ENCODE results near the gene GRAP2.

The GRAP2 gene

DNA sequence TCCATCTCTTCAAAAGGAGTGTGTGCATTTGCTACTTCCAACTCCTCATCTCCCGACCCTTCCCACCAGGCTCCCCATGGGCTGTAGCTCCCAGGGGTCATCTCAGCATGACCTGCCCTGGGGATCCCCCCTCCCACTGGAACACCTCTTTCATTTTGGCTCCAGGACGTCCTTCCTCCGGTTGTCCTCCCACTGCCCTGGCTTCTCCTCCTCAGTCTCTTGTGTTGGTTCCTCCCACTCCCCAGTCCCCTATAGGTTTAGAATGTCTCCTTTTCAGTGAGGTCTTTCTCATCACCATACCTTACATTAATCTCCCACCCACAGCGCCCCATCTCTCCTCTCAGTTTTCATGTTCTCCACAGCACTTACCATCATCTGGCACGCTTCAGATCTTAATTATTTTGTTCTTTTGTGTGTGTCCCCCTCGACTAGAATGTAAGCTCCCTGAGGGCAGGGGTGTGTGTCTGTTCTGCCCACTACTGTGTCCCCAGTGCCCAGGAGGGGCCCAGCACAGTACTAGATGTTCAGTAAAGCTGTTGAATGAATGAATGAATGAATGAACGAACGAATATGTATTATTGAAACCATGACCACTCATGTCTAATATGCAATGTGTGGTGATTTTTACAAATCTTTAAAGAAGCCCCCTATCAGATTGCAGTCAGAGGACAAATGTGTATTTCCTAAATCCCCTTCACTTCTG is 57.3 kb downstream of the GRAP2 start:
- Histone ChIP-seq H3K9me3 (ENCODE audit: insufficient read depth, low read length) (no peaks in the 10 kb centered on the region), H3K4me3 (ENCODE audit: insufficient read length, low read depth) (no peak overlapping the region), H3K9ac (ENCODE audit: insufficient read length, low read depth) (no peak overlapping the region), H3K4me1 (ENCODE audit: insufficient read depth, insufficient read length) (peaks cover 7% of the 10 kb centered on the region), H3K36me3 (ENCODE audit: insufficient read depth, insufficient read length, low read length) (no peaks in the 10 kb centered on the region), H3K27me3 (ENCODE audit: insufficient read depth, insufficient read length) (no peaks in the 10 kb centered on the region)
- no peak for TF ChIP-seq ZNF274 (IDR thresholded peaks at IDR 0.05; ENCODE audit: low read depth, low read length)
- TF ChIP-seq SUZ12 (IDR thresholded peaks at IDR 0.05; ENCODE audit: extremely low read depth, insufficient read depth, insufficient read length): no peak
- TF ChIP-seq YY1 (IDR thresholded peaks at IDR 0.05; ENCODE audit: insufficient read depth, insufficient read length): no peak
- no peak for DNase-seq (ENCODE audit: low read depth, low spot score)

DNA sequence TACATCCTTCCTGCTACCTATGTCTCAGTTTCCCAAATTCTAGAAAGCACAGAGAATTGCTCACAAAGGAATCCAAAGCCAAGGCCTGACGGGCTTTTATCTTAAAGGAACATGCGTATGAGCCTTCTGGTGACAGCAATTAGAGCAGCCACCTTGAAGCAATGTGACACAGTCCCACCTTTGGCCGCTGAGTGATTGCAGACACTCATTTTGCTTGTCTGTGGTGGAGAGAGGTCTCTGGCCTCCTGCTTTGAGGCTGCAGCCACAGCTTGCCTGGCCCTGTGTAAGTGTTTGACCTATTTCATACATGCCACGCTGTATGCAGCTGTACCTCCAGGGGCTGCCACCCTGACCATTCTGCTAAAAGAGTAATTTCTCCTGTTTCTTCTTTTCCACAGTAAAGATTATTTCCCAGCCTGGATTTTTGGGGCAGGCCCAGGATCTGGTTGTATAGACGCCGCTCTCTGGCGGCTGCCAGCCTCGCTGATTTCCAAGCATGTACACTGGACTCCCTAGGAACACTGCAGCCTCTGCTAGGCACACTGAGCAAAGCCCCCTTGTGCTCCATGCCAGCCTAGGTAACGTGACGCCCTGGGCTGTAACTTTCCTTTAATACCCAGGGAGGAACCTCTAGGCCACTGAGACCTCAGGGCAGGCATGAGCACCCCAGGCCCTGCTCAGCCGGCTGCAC is 58.2 kb downstream of the GRAP2 start:
- TF ChIP-seq YY1 (IDR thresholded peaks at IDR 0.05; ENCODE audit: insufficient read depth, insufficient read length) (no peak), SUZ12 (IDR thresholded peaks at IDR 0.05; ENCODE audit: extremely low read depth, insufficient read depth, insufficient read length) (no peak), ZNF274 (IDR thresholded peaks at IDR 0.05; ENCODE audit: low read depth, low read length) (no peak)
- Histone ChIP-seq H3K27me3 (ENCODE audit: insufficient read depth, insufficient read length) (no peaks in the 10 kb centered on the region), H3K9me3 (ENCODE audit: insufficient read depth, low read length) (no peaks in the 10 kb centered on the region), H3K4me1 (ENCODE audit: insufficient read depth, insufficient read length) (peaks cover 7% of the 10 kb centered on the region), H3K9ac (ENCODE audit: insufficient read length, low read depth) (no peak overlapping the region), H3K36me3 (ENCODE audit: insufficient read depth, insufficient read length, low read length) (no peaks in the 10 kb centered on the region), H3K4me3 (ENCODE audit: insufficient read length, low read depth) (no peak overlapping the region)
- DNase-seq (ENCODE audit: low read depth, low spot score): no peak

DNA sequence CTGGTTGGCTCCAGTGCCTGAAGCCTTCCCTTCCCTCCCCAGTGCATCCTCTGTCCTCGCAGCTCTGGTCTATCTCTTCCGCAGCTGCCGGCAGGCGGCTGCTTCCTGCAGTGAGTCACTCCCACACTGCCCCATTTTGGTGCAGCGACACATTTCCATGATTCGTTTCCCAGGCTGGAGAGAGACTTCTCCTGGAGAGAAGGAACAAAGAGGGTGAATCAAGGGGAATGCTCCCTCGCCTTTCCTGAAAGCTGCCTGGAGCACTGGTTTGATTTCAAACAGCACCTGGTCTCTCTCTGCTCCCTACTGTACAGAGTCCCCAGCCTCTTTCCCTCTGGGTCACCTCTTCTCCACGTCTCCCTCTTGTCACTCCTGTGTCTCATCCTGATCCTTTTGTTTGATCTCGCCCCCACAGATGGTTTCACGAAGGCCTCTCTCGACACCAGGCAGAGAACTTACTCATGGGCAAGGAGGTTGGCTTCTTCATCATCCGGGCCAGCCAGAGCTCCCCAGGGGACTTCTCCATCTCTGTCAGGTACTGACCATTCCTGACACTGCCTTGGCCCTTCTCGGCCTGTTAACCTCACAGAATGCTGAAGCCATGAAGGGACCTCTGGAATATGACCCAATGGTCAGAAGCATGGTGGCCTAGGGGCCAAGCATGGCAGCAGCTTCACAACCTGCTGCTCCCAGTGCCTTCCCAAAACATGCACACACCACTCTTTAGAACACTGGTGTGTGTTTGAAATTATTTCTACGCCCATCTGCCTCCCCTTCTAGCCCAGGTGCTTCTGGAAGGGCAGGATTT is 59.0 kb downstream of the GRAP2 start, which contains the start of gene TMA7B:
TSS of gene TMA7B (plus strand) at position 758 of the 808 bp plus-strand sequence. CDS start 3,978 bp downstream, outside the sequence.
- Histone ChIP-seq H3K4me1 (ENCODE audit: insufficient read depth, insufficient read length) (peaks cover 7% of the 10 kb centered on the region), H3K27me3 (ENCODE audit: insufficient read depth, insufficient read length) (no peaks in the 10 kb centered on the region), H3K36me3 (ENCODE audit: insufficient read depth, insufficient read length, low read length) (no peaks in the 10 kb centered on the region), H3K9ac (ENCODE audit: insufficient read length, low read depth) (no peak within 1 kb of the TSS), H3K9me3 (ENCODE audit: insufficient read depth, low read length) (no peaks in the 10 kb centered on the region), H3K4me3 (ENCODE audit: insufficient read length, low read depth) (no peak within 1 kb of the TSS)
- TF ChIP-seq YY1 (IDR thresholded peaks at IDR 0.05; ENCODE audit: insufficient read depth, insufficient read length): no peak
- no peak for TF ChIP-seq SUZ12 (IDR thresholded peaks at IDR 0.05; ENCODE audit: extremely low read depth, insufficient read depth, insufficient read length)
- TF ChIP-seq ZNF274 (IDR thresholded peaks at IDR 0.05; ENCODE audit: low read depth, low read length): no peak
- peak; percentile 43 for DNase-seq (ENCODE audit: low read depth, low spot score)

DNA sequence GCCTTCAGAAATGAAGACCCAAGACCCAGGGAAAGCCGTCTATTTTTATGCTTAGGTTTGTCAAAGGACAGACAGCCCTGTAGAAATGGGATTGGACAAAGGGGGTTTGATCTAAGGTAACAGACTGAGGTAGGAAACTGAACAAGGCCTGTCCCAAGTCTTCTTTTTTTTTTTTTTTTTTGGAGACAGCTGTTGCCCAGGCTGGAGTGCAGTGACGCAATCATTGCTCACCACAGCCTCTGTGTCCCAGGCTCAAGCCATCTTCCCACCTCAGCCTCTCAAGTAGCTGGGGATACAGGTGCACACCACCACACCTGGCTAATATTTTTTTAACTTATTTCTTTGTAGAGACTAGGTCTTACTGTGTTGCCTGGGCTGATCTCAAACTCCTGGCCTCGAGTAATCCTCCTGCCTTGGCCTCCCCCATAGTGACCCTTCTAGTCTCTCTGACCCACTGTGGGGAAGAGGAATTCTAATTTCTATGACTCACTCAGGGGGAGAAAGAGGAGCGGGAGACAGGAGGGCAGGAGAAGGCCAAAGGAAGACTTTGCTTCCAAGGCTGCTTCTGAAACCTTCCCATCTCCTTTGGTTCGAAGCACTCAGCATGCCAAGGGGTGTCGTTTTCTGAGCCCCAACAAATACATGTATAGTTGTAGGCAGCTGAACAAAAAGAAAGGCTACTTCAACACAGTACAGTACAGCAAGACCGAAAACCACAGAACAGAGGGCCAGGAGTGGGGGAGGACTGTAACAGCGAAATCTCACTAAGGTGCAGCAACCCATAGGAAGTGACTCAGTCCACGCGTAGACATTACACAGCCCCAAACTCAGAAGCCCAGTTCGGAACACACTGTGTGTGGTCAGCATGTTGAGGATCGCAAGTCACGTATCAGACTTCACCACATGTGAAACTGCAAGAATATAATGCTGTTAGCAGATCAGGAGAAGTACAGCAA is 60.2 kb downstream of the GRAP2 start:
- no peak overlapping the region for H3K9ac ChIP-seq (ENCODE audit: insufficient read length, low read depth)
- no peaks in the 10 kb centered on the region for H3K36me3 ChIP-seq (ENCODE audit: insufficient read depth, insufficient read length, low read length)
- no peaks in the 10 kb centered on the region for H3K9me3 ChIP-seq (ENCODE audit: insufficient read depth, low read length)
- no peak for DNase-seq (ENCODE audit: low read depth, low spot score)
- H3K4me3 ChIP-seq (ENCODE audit: insufficient read length, low read depth): no peak overlapping the region
- H3K4me1 ChIP-seq (ENCODE audit: insufficient read depth, insufficient read length): peaks cover 7% of the 10 kb centered on the region
- TF ChIP-seq YY1 (IDR thresholded peaks at IDR 0.05; ENCODE audit: insufficient read depth, insufficient read length): no peak
- no peak for TF ChIP-seq SUZ12 (IDR thresholded peaks at IDR 0.05; ENCODE audit: extremely low read depth, insufficient read depth, insufficient read length)
- TF ChIP-seq ZNF274 (IDR thresholded peaks at IDR 0.05; ENCODE audit: low read depth, low read length): no peak
- H3K27me3 ChIP-seq (ENCODE audit: insufficient read depth, insufficient read length): no peaks in the 10 kb centered on the region

DNA sequence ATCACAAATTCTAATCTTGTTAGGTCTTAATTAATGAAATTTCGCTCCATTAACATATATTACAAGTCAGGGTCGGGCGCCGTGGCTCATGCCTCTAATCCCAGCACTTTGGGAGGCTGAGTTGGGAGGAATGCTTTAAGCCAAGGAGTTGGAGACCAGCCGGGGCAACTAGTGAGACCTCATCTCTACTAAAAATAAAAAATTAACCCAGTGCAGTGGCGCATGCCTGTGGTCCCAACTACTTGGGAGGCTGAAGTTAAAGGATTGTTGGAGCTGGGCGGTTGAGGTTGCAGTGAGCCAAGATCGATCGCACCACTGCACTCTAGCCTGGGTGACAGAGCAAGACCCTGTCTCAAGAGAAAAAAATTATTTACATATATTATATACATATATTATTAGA is 61.2 kb downstream of the GRAP2 start:
- TF ChIP-seq YY1 (IDR thresholded peaks at IDR 0.05; ENCODE audit: insufficient read depth, insufficient read length): no peak
- no peak for TF ChIP-seq SUZ12 (IDR thresholded peaks at IDR 0.05; ENCODE audit: extremely low read depth, insufficient read depth, insufficient read length)
- no peak for TF ChIP-seq ZNF274 (IDR thresholded peaks at IDR 0.05; ENCODE audit: low read depth, low read length)
- H3K9me3 ChIP-seq (ENCODE audit: insufficient read depth, low read length): no peaks in the 10 kb centered on the region
- no peak overlapping the region for H3K9ac ChIP-seq (ENCODE audit: insufficient read length, low read depth)
- no peaks in the 10 kb centered on the region for H3K27me3 ChIP-seq (ENCODE audit: insufficient read depth, insufficient read length)
- DNase-seq (ENCODE audit: low read depth, low spot score): no peak
- no peak overlapping the region for H3K4me3 ChIP-seq (ENCODE audit: insufficient read length, low read depth)
- no peaks in the 10 kb centered on the region for H3K36me3 ChIP-seq (ENCODE audit: insufficient read depth, insufficient read length, low read length)
- peaks cover 7% of the 10 kb centered on the region for H3K4me1 ChIP-seq (ENCODE audit: insufficient read depth, insufficient read length)

DNA sequence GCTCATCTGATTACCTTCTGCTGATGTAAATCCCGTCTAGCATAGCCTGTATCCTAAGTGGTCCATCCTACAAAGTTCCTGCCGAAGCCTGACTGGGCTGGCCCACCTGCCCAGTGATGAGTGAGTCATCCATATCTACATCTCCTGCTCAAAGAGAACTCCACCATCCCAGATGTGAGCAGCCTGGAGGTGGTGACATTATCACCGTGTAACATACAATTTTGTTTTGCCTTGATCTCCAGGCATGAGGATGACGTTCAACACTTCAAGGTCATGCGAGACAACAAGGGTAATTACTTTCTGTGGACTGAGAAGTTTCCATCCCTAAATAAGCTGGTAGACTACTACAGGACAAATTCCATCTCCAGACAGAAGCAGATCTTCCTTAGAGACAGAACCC is 64.9 kb downstream of the GRAP2 start:
- TF ChIP-seq SUZ12 (IDR thresholded peaks at IDR 0.05; ENCODE audit: extremely low read depth, insufficient read depth, insufficient read length) (no peak), YY1 (IDR thresholded peaks at IDR 0.05; ENCODE audit: insufficient read depth, insufficient read length) (no peak), ZNF274 (IDR thresholded peaks at IDR 0.05; ENCODE audit: low read depth, low read length) (no peak)
- Histone ChIP-seq H3K4me3 (ENCODE audit: insufficient read length, low read depth) (no peak overlapping the region), H3K9ac (ENCODE audit: insufficient read length, low read depth) (no peak overlapping the region), H3K4me1 (ENCODE audit: insufficient read depth, insufficient read length) (peaks cover 3% of the 10 kb centered on the region), H3K27me3 (ENCODE audit: insufficient read depth, insufficient read length) (no peaks in the 10 kb centered on the region), H3K36me3 (ENCODE audit: insufficient read depth, insufficient read length, low read length) (no peaks in the 10 kb centered on the region), H3K9me3 (ENCODE audit: insufficient read depth, low read length) (no peaks in the 10 kb centered on the region)
- DNase-seq (ENCODE audit: low read depth, low spot score): no peak
